Spleen (tissue), 11 donors: ENCODE measurements around the gene RFX1. TPM values are rescaled to one million over a fixed set of nuclear protein-coding genes. Genes with fewer than 3 reads are reported as not detected.
A peak's percentile ranks its signal among the peaks of the same experiment; 100 is the strongest.

ENCODE experiments used
- DNase-seq: peaks from one replicate; pipeline ENCODE4 v3.0.0-alpha.2; 2020
- H3K27ac ChIP-seq, 8 donors: fragments of 200-600 bp; sonication (generic) in 7 of 8; 1 replicate in 4 of 8; 2 replicates in 4 of 8; pipeline versions ENCODE4 v1.5.0 to v1.8.0; 2016 to 2021; ENCODE audit warnings: inconsistent platforms in 4 of 8, mild to moderate bottlenecking in 4 of 8, moderate library complexity in 1 of 8
- H3K27me3 ChIP-seq, 7 donors: fragments of 200-600 bp; sonication (generic) in 6 of 7; replicated peaks in 1 of 7; 1 replicate in 4 of 7; 2 replicates in 3 of 7; pipeline versions ENCODE4 v1.5.0 to v1.8.0; 2016 to 2021; ENCODE audit warnings: inconsistent platforms in 3 of 7, mild to moderate bottlenecking in 1 of 7
- H3K36me3 ChIP-seq, 6 donors: fragments of 200-600 bp; sonication (generic) in 5 of 6; 1 replicate in 4 of 6; 2 replicates in 2 of 6; pipeline versions ENCODE4 v1.5.0 to v1.8.0; 2016 to 2021; ENCODE audit warnings: inconsistent platforms in 2 of 6
- H3K4me1 ChIP-seq, 6 donors: fragments of 200-600 bp; sonication (generic) in 5 of 6; 1 replicate in 3 of 6; 2 replicates in 3 of 6; pipeline versions ENCODE4 v1.5.0 to v1.8.0; 2016 to 2021; ENCODE audit warnings: inconsistent platforms in 3 of 6
- H3K4me3 ChIP-seq, 8 donors: fragments of 200-600 bp; sonication (generic) in 7 of 8; 1 replicate in 4 of 8; 2 replicates in 4 of 8; pipeline versions ENCODE4 v1.5.0 to v1.8.0; 2016 to 2021; ENCODE audit warnings: inconsistent platforms in 4 of 8, mild to moderate bottlenecking in 4 of 8, moderate library complexity in 2 of 8
- H3K9me3 ChIP-seq, 8 donors: fragments of 200-600 bp; sonication (generic) in 7 of 8; 1 replicate in 4 of 8; 2 replicates in 4 of 8; pipeline versions ENCODE4 v1.5.0 to v1.8.0; 2016 to 2021; ENCODE audit warnings: inconsistent platforms in 4 of 8
- CTCF ChIP-seq, 11 experiments: fragments of 200-600 bp in 7 of 11; fragments of 450-650 bp in 4 of 11; sonication (generic) in 4 of 11; IDR thresholded peaks in 8 of 11; conservative IDR thresholded peaks in 3 of 11; 1 replicate in 7 of 11; 2 replicates in 4 of 11; pipeline versions ENCODE4 v1.4.0 to v1.8.0; 2016 to 2021; ENCODE audit warnings: antibody characterized with exemption in 11 of 11, inconsistent platforms in 4 of 11, mild to moderate bottlenecking in 1 of 11
- POLR2A ChIP-seq, 3 donors: fragments of 450-650 bp; IDR thresholded peaks; one replicate each; pipeline ENCODE4 v1.5.1; 2017; ENCODE audit warnings: antibody characterized with exemption in 3 of 3, mild to moderate bottlenecking in 1 of 3
- POLR2AphosphoS5 ChIP-seq, 3 donors: sonication (generic); formaldehyde crosslinking; IDR thresholded peaks; one replicate each; pipeline ENCODE4 v1.5.1; 2017; ENCODE audit warnings: antibody characterized with exemption in 3 of 3
- WGBS, 5 donors: extraction: QIAGEN DNeasy Blood & Tissue Kit in 3 of 5; methylation state at CpG; one replicate each; pipeline versions ENCODE4 v1.1.5 to v1.1.7; 2013 to 2018; 5-methylcytosine and 5-hydroxymethylcytosine counted together
- intact Hi-C: fragments of 100-400 bp; cut with DNase I; formaldehyde crosslinking; loops from one replicate; pipeline ENCODE4 v1.15.0; 2023; ENCODE audit warnings: low total_unique reads
- polyA plus RNA-seq, 3 donors: library from polyadenylated mRNA; stranded (reverse); fragments of 200-250 nt; gene quantifications; one replicate each; pipeline ENCODE4 v1.2.1, GENCODE V29; 2013
- total RNA-seq, 7 donors: library from RNA; depleted of rRNA in 3 of 7; stranded (reverse); fragments of >200 nt in 3 of 7; fragmentation: NEBNext Ultra II Directional in 4 of 7; extraction: Animal tissue kit (Norgen Biotek cat#: 25700) in 4 of 7; gene quantifications; one replicate each; pipeline versions ENCODE4 v1.1.0 to v1.2.1, GENCODE V29; 2016 to 2021
- donor health status: healthy with polysubstance abuse.
- donor health status: DM: no; HTN: no; CAD: no; lungs with moderate emphysema.
- donor health status: DM: no; HTN: no; CAD: no.
- donor health status: Bipolar disorder and iron deficiency.
- donor health status: healthy.
- donor health status: DM: no; HTN: no; CAD: no.
- donor health status: DM: yes; HTN: yes; CAD: no.

Gene RFX1
- total and polyA plus RNA-seq, 10 donors = 2.2 to 22.4 (median 10.9) TPM

GRCh38 chr19:13932911-13933393 lies 73.2 kb downstream of the RFX1 start:
- intact Hi-C loops = no loop called here
- DNase-seq = no peak
- H3K27ac ChIP-seq = no peak overlapping the region
- H3K27me3 ChIP-seq = peaks cover 0 to 34% (median 6%) of the 10 kb centered on the region in 7 donors
- H3K4me1 ChIP-seq = peaks cover 0 to 6% (median 3%) of the 10 kb centered on the region in 6 donors
- no peak overlapping the region for H3K4me3 ChIP-seq
- H3K9me3 ChIP-seq = no peaks in the 10 kb centered on the region
- peaks cover 0 to 35% (median 9%) of the 10 kb centered on the region in 6 donors for H3K36me3 ChIP-seq
- TF ChIP-seq CTCF (IDR thresholded peaks at IDR 0.05 in 8 of 11, conservative IDR thresholded peaks at IDR 0.05 in 3 of 11) (no peak), POLR2A (IDR thresholded peaks at IDR 0.05) (no peak), POLR2AphosphoS5 (IDR thresholded peaks at IDR 0.05) (peak in 2 of 3 donors; percentile 11 to 58)
- WGBS, 5 donors = 88 to 95% (median 93%) methylated on average over 3 to 42 of the region's 42 CpGs

GRCh38 chr19:13932149-13932637 lies 73.9 kb downstream of the RFX1 start:
- Histone ChIP-seq H3K4me1 (peaks cover 0 to 2% (median 0%) of the 10 kb centered on the region in 6 donors), H3K4me3 (no peak overlapping the region), H3K36me3 (peaks cover 0 to 43% (median 10%) of the 10 kb centered on the region in 6 donors), H3K9me3 (no peaks in the 10 kb centered on the region), H3K27me3 (peaks cover 0 to 27% (median 0%) of the 10 kb centered on the region in 7 donors), H3K27ac (no peak overlapping the region)
- DNase-seq = no peak
- 87 to 100% (median 93%) methylated on average over 6 of the region's 6 CpGs for WGBS, 5 donors
- TF ChIP-seq POLR2AphosphoS5 (IDR thresholded peaks at IDR 0.05) (no peak), POLR2A (IDR thresholded peaks at IDR 0.05) (no peak), CTCF (IDR thresholded peaks at IDR 0.05 in 8 of 11, conservative IDR thresholded peaks at IDR 0.05 in 3 of 11) (no peak)
- intact Hi-C loops = no loop called here

- Histone ChIP-seq H3K4me3 (no peak overlapping the region), H3K36me3 (peaks cover 0 to 49% (median 14%) of the 10 kb centered on the region in 6 donors), H3K9me3 (no peaks in the 10 kb centered on the region), H3K4me1 (peaks cover 0 to 8% (median under 1%) of the 10 kb centered on the region in 6 donors), H3K27me3 (peaks cover 0 to 26% (median 0%) of the 10 kb centered on the region in 7 donors), H3K27ac (no peak overlapping the region)
- WGBS, 5 donors = 87 to 94% (median 88%) methylated on average over 15 to 30 of the region's 30 CpGs
- intact Hi-C loops = no loop called here
- DNase-seq = no peak
- TF ChIP-seq POLR2AphosphoS5 (IDR thresholded peaks at IDR 0.05) = peak in 2 of 3 donors; percentile 6 to 53
- TF ChIP-seq POLR2A (IDR thresholded peaks at IDR 0.05) = no peak
Measured at GRCh38 chr19:13931391-13932148, 74.5 kb downstream of the RFX1 start.

- TF ChIP-seq CTCF (IDR thresholded peaks at IDR 0.05 in 8 of 11, conservative IDR thresholded peaks at IDR 0.05 in 3 of 11) = no peak
- TF ChIP-seq POLR2AphosphoS5 (IDR thresholded peaks at IDR 0.05) = peak in 1 of 3 donors; percentile 30
- no peak for TF ChIP-seq POLR2A (IDR thresholded peaks at IDR 0.05)
- no peak for DNase-seq
Measured at GRCh38 chr19:13930402-13930801, 75.7 kb downstream of the RFX1 start.

More at GRCh38 chr19:13930402-13930801, 75.7 kb downstream of the RFX1 start:
- Histone ChIP-seq H3K36me3 (peaks cover 0 to 57% (median 20%) of the 10 kb centered on the region in 6 donors), H3K4me1 (peaks cover 0 to 14% (median 3%) of the 10 kb centered on the region in 6 donors), H3K27ac (no peak overlapping the region), H3K9me3 (no peaks in the 10 kb centered on the region), H3K4me3 (no peak overlapping the region), H3K27me3 (peaks cover 0 to 15% (median 0%) of the 10 kb centered on the region in 7 donors)
- 87 to 92% (median 88%) methylated on average over 11 to 17 of the region's 17 CpGs for WGBS, 5 donors
- intact Hi-C loops = no loop called here
